ELR (cell line): ENCODE results near the gene CCDC12.
A peak's percentile ranks its signal among the peaks of the same experiment; 100 is the strongest.
"Not testable (repeated sequence)": the region's sequence is repeated elsewhere in the genome, so short reads cannot be mapped to it uniquely, and the experiment has no call there.

Experiments
- DNase-seq: peaks from one replicate; pipeline ENCODE4 v3.0.0-alpha.2; 2015; ENCODE audit warnings: low read depth

The CCDC12 gene

GRCh38 chr3:46922871-46923558 is 53.5 kb downstream of the CCDC12 start:
- DNase-seq, result no peak

GRCh38 chr3:46922426-46922825 is 54.1 kb downstream of the CCDC12 start:
- DNase-seq, result no peak

DNA sequence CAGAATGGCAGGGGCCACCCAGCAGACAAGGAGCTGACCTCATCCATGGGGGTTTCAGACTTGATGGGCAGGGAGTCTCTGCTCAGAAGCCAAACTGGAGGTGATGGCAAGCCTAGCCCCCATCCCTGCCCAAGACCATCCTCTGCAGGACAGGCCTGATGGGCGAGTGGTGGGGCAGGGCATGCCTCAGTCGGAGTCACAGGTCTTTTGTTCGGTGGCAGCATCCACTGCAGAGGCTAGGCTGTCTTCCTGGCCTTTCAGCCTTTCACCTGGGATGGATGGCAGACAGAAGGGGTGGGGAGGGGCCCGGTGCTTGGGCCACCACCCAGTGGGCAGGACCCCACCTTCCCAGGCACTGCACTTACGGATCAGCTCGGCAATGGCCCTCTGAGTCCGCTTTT is 54.7 kb downstream of the CCDC12 start:
- no peak for DNase-seq

- no peak for DNase-seq
Observed at GRCh38 chr3:46921041-46921440, 55.5 kb downstream of the CCDC12 start.

- no peak for DNase-seq
Observed at GRCh38 chr3:46918634-46919033, 57.9 kb downstream of the CCDC12 start.

GRCh38 chr3:46918202-46918601 is 58.3 kb downstream of the CCDC12 start:
- DNase-seq, result no peak

GRCh38 chr3:46917257-46917656 is 59.3 kb downstream of the CCDC12 start:
- DNase-seq, result no peak

- DNase-seq, result no peak
Observed at GRCh38 chr3:46916799-46917198, 59.7 kb downstream of the CCDC12 start.

DNA sequence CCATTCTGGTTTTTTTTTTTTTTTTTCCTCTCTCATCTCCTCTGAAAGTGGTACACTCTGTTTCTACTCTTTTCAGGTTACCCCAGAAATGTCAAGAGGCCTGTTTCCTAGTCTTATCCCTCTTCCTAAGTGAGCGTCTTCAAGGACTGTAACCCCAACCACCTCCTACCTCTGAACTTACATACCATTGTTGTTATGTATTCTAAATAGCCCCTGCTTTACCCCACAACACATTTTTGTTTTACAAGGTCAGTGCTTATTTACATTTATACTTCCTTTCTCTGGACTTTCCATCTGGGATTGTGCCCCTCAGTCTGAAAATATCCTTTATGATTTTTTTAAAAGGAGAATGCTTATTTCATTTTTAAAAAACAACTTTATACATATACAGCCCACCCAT is 60.3 kb downstream of the CCDC12 start:
- no peak for DNase-seq

- no peak for DNase-seq
Observed at GRCh38 chr3:46915297-46915822, 61.2 kb downstream of the CCDC12 start.

- no peak for DNase-seq
Observed at GRCh38 chr3:46914849-46915248, 61.7 kb downstream of the CCDC12 start.

GRCh38 chr3:46913644-46914043 is 62.9 kb downstream of the CCDC12 start:
- DNase-seq, result peak; percentile 72

GRCh38 chr3:46912986-46913385 is 63.6 kb downstream of the CCDC12 start:
- no peak for DNase-seq

GRCh38 chr3:46910914-46911313 is 65.6 kb downstream of the CCDC12 start:
- DNase-seq, result not testable (repeated sequence)

GRCh38 chr3:46910166-46910760 is 66.3 kb downstream of the CCDC12 start:
- no peak for DNase-seq

GRCh38 chr3:46909535-46910161 is 66.9 kb downstream of the CCDC12 start:
- peak; percentile 91 for DNase-seq

DNA sequence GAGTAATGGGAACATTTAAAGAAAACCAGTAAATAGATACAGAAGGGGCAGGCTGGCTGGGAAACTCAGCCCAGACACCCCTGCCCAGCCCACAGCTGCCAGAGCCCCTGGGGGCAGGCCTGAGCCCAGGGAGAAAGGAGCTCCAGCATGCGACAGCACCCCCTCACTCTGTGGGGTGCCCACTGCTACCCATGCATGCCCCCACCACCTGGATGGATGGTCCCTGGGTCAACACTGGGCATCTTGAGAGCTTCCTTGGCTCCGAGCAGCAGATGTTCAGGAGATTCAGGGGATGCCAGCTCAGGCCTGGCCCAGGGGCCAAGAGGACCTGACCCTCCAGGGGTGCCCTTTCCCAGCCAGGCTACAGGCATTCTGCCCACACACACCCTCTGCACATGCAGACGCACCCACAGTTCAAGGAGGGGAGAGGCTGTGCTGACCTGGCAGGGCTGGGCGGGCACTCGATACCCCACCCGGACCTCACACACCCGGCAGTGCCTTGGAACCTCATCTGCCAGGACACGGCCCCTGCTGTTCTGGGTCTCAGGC is 67.5 kb downstream of the CCDC12 start:
- DNase-seq, result no peak

- DNase-seq, result no peak
Observed at GRCh38 chr3:46908294-46908985, 68.1 kb downstream of the CCDC12 start.

DNA sequence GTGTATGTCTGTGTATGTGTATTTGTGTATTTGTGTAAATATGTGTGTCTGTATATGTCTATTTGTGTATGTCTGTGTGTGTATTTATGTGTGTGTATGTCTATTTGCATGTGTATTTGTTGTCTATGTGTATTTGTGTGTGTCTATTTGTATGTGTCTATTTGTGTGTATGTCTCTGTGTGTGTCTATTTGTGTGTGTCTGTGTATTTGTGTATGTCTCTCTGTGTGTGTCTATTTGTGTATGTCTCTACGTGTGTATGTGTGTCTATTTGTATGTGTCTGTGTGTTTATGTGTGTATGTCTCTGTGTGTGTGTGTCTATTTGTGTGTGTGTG is 68.6 kb downstream of the CCDC12 start:
- DNase-seq, result no peak

DNA sequence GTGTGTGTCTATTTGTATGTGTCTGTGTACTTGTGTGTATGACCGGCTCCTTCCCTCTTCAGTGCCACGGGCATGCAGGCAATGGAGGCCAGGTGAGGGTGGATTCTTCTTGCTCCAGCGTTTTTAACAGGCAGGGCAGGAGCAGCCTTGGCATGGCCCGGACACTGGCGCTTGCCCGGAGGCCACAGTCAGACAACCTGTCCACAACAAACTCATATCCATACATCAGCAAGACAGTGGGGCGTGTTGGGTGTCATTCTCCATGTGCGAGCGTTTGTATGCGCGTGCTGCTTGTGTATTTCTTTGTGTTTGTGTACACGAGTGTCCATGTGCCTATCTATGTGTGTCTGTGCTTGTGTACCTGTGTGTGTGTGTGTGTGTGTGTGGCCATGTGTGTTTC is 69.3 kb downstream of the CCDC12 start:
- no peak for DNase-seq

- no peak for DNase-seq
Observed at GRCh38 chr3:46906471-46907058, 70.0 kb downstream of the CCDC12 start.
